ENCODE results near the gene ARHGAP21. TPM values are rescaled to one million over a fixed set of nuclear protein-coding genes. Genes with fewer than 3 reads are reported as not detected.

ARHGAP21 gene
- polyA plus RNA-seq, 1 donor from 2014 or later: 138 TPM

- H3K9me2 ChIP-seq (ENCODE audit: insufficient read depth, low read length): no peaks in the 10 kb centered on the region
- H3K36me3 ChIP-seq (ENCODE audit: insufficient read depth, low read length): no peaks in the 10 kb centered on the region
- H4K20me1 ChIP-seq (ENCODE audit: insufficient read depth): no peaks in the 10 kb centered on the region
- H3K4me2 ChIP-seq (ENCODE audit: low read length): no peak overlapping the region
- no peaks in the 10 kb centered on the region for H3K9me3 ChIP-seq (ENCODE audit: low read length)
- no peak overlapping the region for H3K4me3 ChIP-seq (ENCODE audit: low read length)
- no peaks in the 10 kb centered on the region for H3F3A ChIP-seq (ENCODE audit: insufficient read depth, low read length, poor library complexity, severe bottlenecking)
- no peaks in the 10 kb centered on the region for H3K27me3 ChIP-seq (ENCODE audit: insufficient read depth, low read depth, low read length)
- peaks cover 7% of the 10 kb centered on the region for H3K79me2 ChIP-seq (replicated peaks; ENCODE audit: insufficient read depth, low read length)
- no peak overlapping the region for H3K9ac ChIP-seq (ENCODE audit: low read length)
- no peak overlapping the region for H2AFZ ChIP-seq (ENCODE audit: low read depth, low read length)
- H3K27ac ChIP-seq (ENCODE audit: low read length): no peak overlapping the region
- TF ChIP-seq EP300 (conservative IDR thresholded peaks at IDR 0.05; ENCODE audit: poor library complexity, severe bottlenecking) (no peak), RAD21 (conservative IDR thresholded peaks at IDR 0.05) (no peak), SMC3 (conservative IDR thresholded peaks at IDR 0.05; ENCODE audit: poor library complexity) (no peak), TAF1 (IDR thresholded peaks at IDR 0.05; ENCODE audit: low read depth) (no peak), REST (IDR thresholded peaks at IDR 0.05; ENCODE audit: borderline replicate concordance) (no peak), MXI1 (conservative IDR thresholded peaks at IDR 0.05; ENCODE audit: poor library complexity, severe bottlenecking) (no peak), POLR2AphosphoS5 (IDR thresholded peaks at IDR 0.05) (no peak), EZH2 (IDR thresholded peaks at IDR 0.05; ENCODE audit: borderline replicate concordance, insufficient read depth, low read length, poor library complexity, severe bottlenecking) (no peak)
- TF ChIP-seq, protein P1, sequence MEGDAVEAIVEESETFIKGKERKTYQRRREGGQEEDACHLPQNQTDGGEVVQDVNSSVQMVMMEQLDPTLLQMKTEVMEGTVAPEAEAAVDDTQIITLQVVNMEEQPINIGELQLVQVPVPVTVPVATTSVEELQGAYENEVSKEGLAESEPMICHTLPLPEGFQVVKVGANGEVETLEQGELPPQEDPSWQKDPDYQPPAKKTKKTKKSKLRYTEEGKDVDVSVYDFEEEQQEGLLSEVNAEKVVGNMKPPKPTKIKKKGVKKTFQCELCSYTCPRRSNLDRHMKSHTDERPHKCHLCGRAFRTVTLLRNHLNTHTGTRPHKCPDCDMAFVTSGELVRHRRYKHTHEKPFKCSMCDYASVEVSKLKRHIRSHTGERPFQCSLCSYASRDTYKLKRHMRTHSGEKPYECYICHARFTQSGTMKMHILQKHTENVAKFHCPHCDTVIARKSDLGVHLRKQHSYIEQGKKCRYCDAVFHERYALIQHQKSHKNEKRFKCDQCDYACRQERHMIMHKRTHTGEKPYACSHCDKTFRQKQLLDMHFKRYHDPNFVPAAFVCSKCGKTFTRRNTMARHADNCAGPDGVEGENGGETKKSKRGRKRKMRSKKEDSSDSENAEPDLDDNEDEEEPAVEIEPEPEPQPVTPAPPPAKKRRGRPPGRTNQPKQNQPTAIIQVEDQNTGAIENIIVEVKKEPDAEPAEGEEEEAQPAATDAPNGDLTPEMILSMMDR (IDR thresholded peaks at IDR 0.05; ENCODE audit: poor library complexity, severe bottlenecking): no peak
These were observed 71.2 kb downstream of the ARHGAP21 start for GRCh38 chr10:24652381-24652957.

- Histone ChIP-seq H2AFZ (ENCODE audit: low read depth, low read length) (no peak overlapping the region), H3K4me2 (ENCODE audit: low read length) (no peak overlapping the region), H3K9me3 (ENCODE audit: low read length) (no peaks in the 10 kb centered on the region), H3K27ac (ENCODE audit: low read length) (no peak overlapping the region), H4K20me1 (ENCODE audit: insufficient read depth) (no peaks in the 10 kb centered on the region), H3K79me2 (replicated peaks; ENCODE audit: insufficient read depth, low read length) (peaks cover 10% of the 10 kb centered on the region), H3F3A (ENCODE audit: insufficient read depth, low read length, poor library complexity, severe bottlenecking) (no peaks in the 10 kb centered on the region), H3K9me2 (ENCODE audit: insufficient read depth, low read length) (no peaks in the 10 kb centered on the region), H3K9ac (ENCODE audit: low read length) (no peak overlapping the region), H3K4me3 (ENCODE audit: low read length) (no peak overlapping the region), H3K27me3 (ENCODE audit: insufficient read depth, low read depth, low read length) (no peaks in the 10 kb centered on the region), H3K36me3 (ENCODE audit: insufficient read depth, low read length) (no peaks in the 10 kb centered on the region)
- no peak for TF ChIP-seq REST (IDR thresholded peaks at IDR 0.05; ENCODE audit: borderline replicate concordance)
- no peak for TF ChIP-seq EZH2 (IDR thresholded peaks at IDR 0.05; ENCODE audit: borderline replicate concordance, insufficient read depth, low read length, poor library complexity, severe bottlenecking)
- no peak for TF ChIP-seq POLR2AphosphoS5 (IDR thresholded peaks at IDR 0.05)
- TF ChIP-seq EP300 (conservative IDR thresholded peaks at IDR 0.05; ENCODE audit: poor library complexity, severe bottlenecking): no peak
- TF ChIP-seq, protein P1 (IDR thresholded peaks at IDR 0.05; ENCODE audit: poor library complexity, severe bottlenecking): no peak
- no peak for TF ChIP-seq MXI1 (conservative IDR thresholded peaks at IDR 0.05; ENCODE audit: poor library complexity, severe bottlenecking)
- TF ChIP-seq RAD21 (conservative IDR thresholded peaks at IDR 0.05): no peak
- no peak for TF ChIP-seq TAF1 (IDR thresholded peaks at IDR 0.05; ENCODE audit: low read depth)
- no peak for TF ChIP-seq SMC3 (conservative IDR thresholded peaks at IDR 0.05; ENCODE audit: poor library complexity)
These were observed 71.8 kb downstream of the ARHGAP21 start for GRCh38 chr10:24651923-24652322.

Data from neural cell (in vitro differentiated cells).